Mesendoderm (in vitro differentiated cells): ENCODE results near the gene RPRD1B.

Experiments
- DNase-seq: peaks from one replicate; pipeline ENCODE4 v3.0.0; 2013
- H2AK5ac ChIP-seq: 2 replicates; pipeline ENCODE4 v1.6.1; 2013; ENCODE audit warnings: low read length, inconsistent platforms
- H2BK120ac ChIP-seq: 2 replicates; pipeline ENCODE4 v1.6.1; 2013; ENCODE audit warnings: low read depth, mild to moderate bottlenecking, low read length, moderate library complexity, mixed read lengths
- H2BK15ac ChIP-seq: replicated peaks from 2 replicates; pipeline ENCODE4 v1.6.1; 2013; ENCODE audit warnings: low read depth, mild to moderate bottlenecking, moderate library complexity
- H2BK5ac ChIP-seq: 2 replicates; pipeline ENCODE4 v1.6.1; 2013; ENCODE audit warnings: low read length, inconsistent platforms
- H3K18ac ChIP-seq: 2 replicates; pipeline ENCODE4 v1.6.1; 2013; ENCODE audit warnings: mild to moderate bottlenecking, low read length, mixed read lengths
- H3K23ac ChIP-seq: one replicate; pipeline ENCODE4 v1.6.1; 2013; ENCODE audit warnings: low read length
- H3K27ac ChIP-seq: 2 replicates; pipeline ENCODE4 v1.5.1; 2013; ENCODE audit warnings: low read depth, mild to moderate bottlenecking, inconsistent platforms, low read length, moderate library complexity
- H3K27me3 ChIP-seq: 2 replicates; pipeline ENCODE4 v1.6.1; 2013; ENCODE audit warnings: low read length, control low read depth, mild to moderate bottlenecking, inconsistent platforms; ENCODE audit not compliant: insufficient read depth, poor library complexity
- H3K36me3 ChIP-seq: 2 replicates; pipeline ENCODE4 v1.6.1; 2013; ENCODE audit warnings: low read length, inconsistent platforms; ENCODE audit not compliant: control insufficient read depth, insufficient read depth
- H3K4ac ChIP-seq: one replicate; pipeline ENCODE4 v1.6.1; 2013; ENCODE audit warnings: low read depth, mild to moderate bottlenecking, low read length, moderate library complexity
- H3K4me1 ChIP-seq: 2 replicates; pipeline ENCODE4 v1.6.1; 2013; ENCODE audit warnings: low read depth, low read length, inconsistent platforms; ENCODE audit not compliant: control insufficient read depth
- H3K4me2 ChIP-seq: 2 replicates; pipeline ENCODE4 v1.6.1; 2013; ENCODE audit warnings: low read length
- H3K4me3 ChIP-seq: 2 replicates; pipeline ENCODE4 v1.5.1; 2013; ENCODE audit warnings: mild to moderate bottlenecking, low read length
- H3K56ac ChIP-seq: one replicate; pipeline ENCODE4 v1.6.1; 2013; ENCODE audit warnings: low read length
- H3K79me1 ChIP-seq: 2 replicates; pipeline ENCODE4 v1.6.1; 2013; ENCODE audit warnings: low read length, inconsistent platforms
- H3K79me2 ChIP-seq: 2 replicates; pipeline ENCODE4 v1.6.1; 2013; ENCODE audit warnings: mild to moderate bottlenecking, low read length; ENCODE audit not compliant: control insufficient read depth, insufficient read depth
- H3K9ac ChIP-seq: 2 replicates; pipeline ENCODE4 v1.6.1; 2013; ENCODE audit warnings: low read length, inconsistent platforms
- H4K5ac ChIP-seq: one replicate; pipeline ENCODE4 v1.6.1; 2013; ENCODE audit warnings: low read length
- H4K8ac ChIP-seq: one replicate; pipeline ENCODE4 v1.6.1; 2013; ENCODE audit warnings: low read depth, mild to moderate bottlenecking, control low read depth, low read length, moderate library complexity
- WGBS: extraction: QIAGEN DNeasy Blood & Tissue Kit; methylation state at CpG from one replicate; pipeline ENCODE4 v1.1.7; 2013; ENCODE audit warnings: low lambda C conversion rate, missing lambda C conversion rate; ENCODE audit not compliant: insufficient coverage; ENCODE audit errors: extremely low coverage; 5-methylcytosine and 5-hydroxymethylcytosine counted together

The RPRD1B gene

DNA sequence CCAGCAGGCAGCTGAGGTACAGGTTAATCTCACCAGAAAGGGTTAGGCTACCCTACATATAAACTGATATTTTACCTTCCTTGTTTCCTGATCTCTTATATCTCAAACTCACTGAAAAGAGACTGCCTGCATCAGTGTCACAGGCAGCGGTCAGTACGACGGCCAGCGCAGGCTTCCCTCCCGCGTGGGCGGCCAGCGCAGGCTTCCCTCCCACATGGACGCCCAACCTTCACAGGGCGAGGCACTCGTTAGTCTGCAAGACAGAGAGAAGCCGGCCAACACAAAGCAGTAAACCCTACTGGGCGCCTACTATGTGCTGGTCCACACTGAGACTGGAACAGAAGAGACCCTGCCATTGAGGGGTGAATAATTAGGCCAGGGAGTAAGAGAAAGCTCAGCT, 33.3 kb upstream of the RPRD1B start:
- H3K27ac ChIP-seq, result no peak overlapping the region
- peaks cover 14% of the 10 kb centered on the region for H3K36me3 ChIP-seq
- no peak overlapping the region for H3K56ac ChIP-seq
- H3K4me1 ChIP-seq, result no peaks in the 10 kb centered on the region
- H3K79me1 ChIP-seq, result no peaks in the 10 kb centered on the region
- H3K79me2 ChIP-seq, result no peaks in the 10 kb centered on the region
- no peak overlapping the region for H4K8ac ChIP-seq
- no peaks in the 10 kb centered on the region for H3K27me3 ChIP-seq
- H2AK5ac ChIP-seq, result no peak overlapping the region
- no peak overlapping the region for H4K5ac ChIP-seq
- H3K4ac ChIP-seq, result no peak overlapping the region
- no peak overlapping the region for H3K23ac ChIP-seq
- DNase-seq, result no peak
- no peak overlapping the region for H3K9ac ChIP-seq
- H3K18ac ChIP-seq, result no peak overlapping the region
- H2BK120ac ChIP-seq, result no peak overlapping the region
- no peak overlapping the region for H3K4me2 ChIP-seq
- no CpG with 5 or more reads among the region's 13 CpGs for WGBS
- H2BK5ac ChIP-seq, result no peak overlapping the region
- H3K4me3 ChIP-seq, result no peak overlapping the region
- H2BK15ac ChIP-seq, result no peak overlapping the region

DNA sequence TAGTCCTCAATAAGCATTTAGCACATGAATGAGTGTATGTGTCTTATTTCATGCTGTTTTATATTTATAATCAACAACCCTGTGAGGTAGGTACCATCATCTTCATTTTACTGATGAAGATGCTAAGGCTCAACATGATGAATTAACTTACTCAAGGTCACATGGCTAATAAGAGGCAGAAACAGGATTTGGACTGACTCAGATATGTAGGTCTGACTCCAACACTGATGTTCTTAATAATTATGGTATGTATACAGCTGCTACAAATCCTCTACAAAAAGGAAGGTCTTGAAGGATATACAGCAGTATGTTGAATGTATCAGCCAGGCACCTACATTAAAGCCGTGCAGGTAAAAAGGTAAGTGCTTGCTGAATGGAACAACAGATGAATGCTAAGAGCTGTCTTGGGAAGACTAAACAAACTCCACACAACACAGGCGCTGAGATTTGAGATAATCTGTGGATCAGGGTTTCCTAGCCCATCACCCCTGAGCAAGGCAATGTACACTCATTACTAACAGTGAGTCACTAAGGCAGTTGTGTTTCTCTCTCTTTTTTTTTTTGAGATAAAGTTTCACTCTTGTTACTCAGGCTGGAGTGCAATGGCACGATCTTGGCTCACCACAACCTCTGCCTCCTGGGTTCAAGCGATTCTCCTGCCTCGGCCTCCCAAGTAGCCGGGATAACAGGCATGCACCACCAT, 32.2 kb upstream of the RPRD1B start:
- no peak overlapping the region for H3K18ac ChIP-seq
- no peak overlapping the region for H4K8ac ChIP-seq
- no peak overlapping the region for H3K4ac ChIP-seq
- H3K4me3 ChIP-seq, result no peak overlapping the region
- no peak for DNase-seq
- H3K4me1 ChIP-seq, result no peaks in the 10 kb centered on the region
- H3K36me3 ChIP-seq, result peaks cover 13% of the 10 kb centered on the region
- H4K5ac ChIP-seq, result no peak overlapping the region
- no peak overlapping the region for H3K56ac ChIP-seq
- no peak overlapping the region for H3K23ac ChIP-seq
- no peak overlapping the region for H2BK5ac ChIP-seq
- H3K27ac ChIP-seq, result no peak overlapping the region
- no peak overlapping the region for H2BK15ac ChIP-seq
- H2AK5ac ChIP-seq, result no peak overlapping the region
- no peak overlapping the region for H3K9ac ChIP-seq
- no peaks in the 10 kb centered on the region for H3K79me2 ChIP-seq
- H3K4me2 ChIP-seq, result no peak overlapping the region
- no peak overlapping the region for H2BK120ac ChIP-seq
- no peaks in the 10 kb centered on the region for H3K27me3 ChIP-seq
- H3K79me1 ChIP-seq, result no peaks in the 10 kb centered on the region
- WGBS, result no CpG with 5 or more reads among the region's 6 CpGs

DNA sequence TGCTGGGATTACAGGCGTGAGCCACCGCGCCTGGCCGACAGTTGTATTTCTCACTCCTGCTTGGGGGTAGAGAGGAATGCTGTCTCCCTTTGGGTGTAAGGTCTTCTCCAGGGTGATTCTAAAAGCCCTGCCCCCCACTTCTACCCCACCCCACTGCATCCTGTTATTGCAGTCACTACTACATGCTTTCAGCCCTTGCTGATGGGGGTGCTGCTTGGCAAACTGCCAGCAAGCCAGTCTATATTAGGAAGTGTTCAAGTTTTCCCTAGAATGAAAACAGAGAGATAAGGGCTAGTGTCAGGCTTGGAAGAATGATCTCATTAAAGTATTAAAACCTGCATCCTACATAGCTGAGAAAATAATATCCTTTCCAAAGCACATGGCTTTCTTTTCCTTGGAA, 31.6 kb upstream of the RPRD1B start:
- no peak overlapping the region for H2AK5ac ChIP-seq
- H3K4ac ChIP-seq, result no peak overlapping the region
- H3K23ac ChIP-seq, result no peak overlapping the region
- no peak overlapping the region for H2BK120ac ChIP-seq
- H4K8ac ChIP-seq, result no peak overlapping the region
- H3K36me3 ChIP-seq, result peaks cover 13% of the 10 kb centered on the region
- H3K56ac ChIP-seq, result no peak overlapping the region
- no peak overlapping the region for H3K4me2 ChIP-seq
- no peak overlapping the region for H2BK15ac ChIP-seq
- H3K79me2 ChIP-seq, result no peaks in the 10 kb centered on the region
- no peak overlapping the region for H3K4me3 ChIP-seq
- H3K79me1 ChIP-seq, result no peaks in the 10 kb centered on the region
- H3K18ac ChIP-seq, result no peak overlapping the region
- DNase-seq, result no peak
- no peak overlapping the region for H3K27ac ChIP-seq
- no peak overlapping the region for H2BK5ac ChIP-seq
- H4K5ac ChIP-seq, result no peak overlapping the region
- H3K4me1 ChIP-seq, result no peaks in the 10 kb centered on the region
- no CpG with 5 or more reads among the region's 4 CpGs for WGBS
- H3K27me3 ChIP-seq, result no peaks in the 10 kb centered on the region
- no peak overlapping the region for H3K9ac ChIP-seq

DNA sequence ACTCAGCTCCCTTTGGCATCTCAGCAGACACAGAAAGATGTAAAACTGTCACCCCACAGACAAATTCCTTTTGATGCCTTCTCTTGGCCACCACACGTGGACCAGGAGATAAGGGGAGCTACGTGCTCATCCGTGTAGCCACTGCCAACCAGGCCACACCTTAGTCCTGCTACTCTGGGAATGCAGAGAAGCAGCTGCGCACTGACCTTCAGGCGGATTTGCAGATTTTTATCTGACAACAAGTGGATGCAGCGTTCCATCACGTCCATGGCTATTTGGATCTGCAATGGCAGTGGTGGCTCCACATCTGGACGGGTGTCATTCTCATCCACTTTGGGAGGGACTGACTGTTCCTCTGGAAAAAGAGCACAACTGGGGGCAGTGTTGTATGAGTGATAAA, 31.1 kb upstream of the RPRD1B start:
- no peak for DNase-seq
- H4K5ac ChIP-seq, result no peak overlapping the region
- H3K56ac ChIP-seq, result no peak overlapping the region
- no peak overlapping the region for H2BK5ac ChIP-seq
- WGBS, result no CpG with 5 or more reads among the region's 8 CpGs
- no peak overlapping the region for H3K9ac ChIP-seq
- no peak overlapping the region for H3K4me2 ChIP-seq
- H3K4me1 ChIP-seq, result no peaks in the 10 kb centered on the region
- H3K18ac ChIP-seq, result no peak overlapping the region
- no peak overlapping the region for H3K4ac ChIP-seq
- H3K4me3 ChIP-seq, result no peak overlapping the region
- H3K79me2 ChIP-seq, result no peaks in the 10 kb centered on the region
- H3K27ac ChIP-seq, result no peak overlapping the region
- peaks cover 13% of the 10 kb centered on the region for H3K36me3 ChIP-seq
- no peak overlapping the region for H3K23ac ChIP-seq
- no peak overlapping the region for H2BK15ac ChIP-seq
- no peak overlapping the region for H2BK120ac ChIP-seq
- H3K27me3 ChIP-seq, result no peaks in the 10 kb centered on the region
- no peaks in the 10 kb centered on the region for H3K79me1 ChIP-seq
- no peak overlapping the region for H4K8ac ChIP-seq
- no peak overlapping the region for H2AK5ac ChIP-seq

DNA sequence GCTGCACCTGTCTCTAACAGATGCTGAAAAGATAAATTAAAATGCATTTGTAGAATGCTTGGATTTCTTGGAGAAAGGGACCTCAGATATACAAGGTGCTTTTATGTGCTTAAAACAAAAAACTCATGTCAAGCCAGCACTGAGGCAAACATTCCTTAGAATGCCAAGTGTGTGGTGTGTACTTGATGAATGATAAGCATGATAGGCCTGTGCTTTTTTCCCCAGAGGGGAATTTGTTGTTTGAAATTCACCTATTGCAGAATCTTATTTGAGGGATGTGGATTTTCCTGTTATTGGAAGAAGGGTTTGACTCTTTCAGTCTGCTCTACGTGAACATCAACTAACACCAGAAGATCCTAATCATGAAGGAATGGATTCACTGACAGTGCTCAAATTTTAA, 29.1 kb upstream of the RPRD1B start:
- no peaks in the 10 kb centered on the region for H3K4me1 ChIP-seq
- no peak overlapping the region for H3K9ac ChIP-seq
- no peak overlapping the region for H3K56ac ChIP-seq
- no peak overlapping the region for H4K8ac ChIP-seq
- H3K4ac ChIP-seq, result no peak overlapping the region
- H2AK5ac ChIP-seq, result no peak overlapping the region
- H3K4me2 ChIP-seq, result no peak overlapping the region
- H2BK5ac ChIP-seq, result no peak overlapping the region
- no CpG with 5 or more reads among the region's 1 CpG for WGBS
- DNase-seq, result no peak
- H2BK15ac ChIP-seq, result no peak overlapping the region
- no peak overlapping the region for H3K27ac ChIP-seq
- H3K79me1 ChIP-seq, result no peaks in the 10 kb centered on the region
- no peak overlapping the region for H4K5ac ChIP-seq
- H3K23ac ChIP-seq, result no peak overlapping the region
- H3K4me3 ChIP-seq, result no peak overlapping the region
- no peak overlapping the region for H3K18ac ChIP-seq
- no peak overlapping the region for H2BK120ac ChIP-seq
- no peaks in the 10 kb centered on the region for H3K79me2 ChIP-seq
- no peaks in the 10 kb centered on the region for H3K27me3 ChIP-seq
- peaks cover 11% of the 10 kb centered on the region for H3K36me3 ChIP-seq

DNA sequence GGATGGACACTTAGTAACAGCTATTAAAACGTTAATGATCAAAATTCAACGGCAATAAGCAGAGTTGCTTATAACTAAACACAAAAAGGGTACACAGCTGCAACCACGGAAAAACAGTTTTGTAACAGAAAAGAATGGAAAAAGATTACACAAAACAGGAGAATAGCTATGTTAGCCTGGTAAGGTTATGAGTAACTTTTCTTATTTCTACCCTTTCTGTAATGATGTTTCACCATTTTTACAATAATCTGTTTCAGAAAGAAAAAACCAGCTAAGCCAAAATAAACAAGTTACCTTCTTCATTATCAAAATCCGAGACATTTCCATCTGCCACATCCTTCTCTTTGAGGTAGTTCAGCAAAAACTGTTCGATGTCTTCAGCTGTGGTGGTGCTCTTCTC, 27.6 kb upstream of the RPRD1B start:
- no CpG with 5 or more reads among the region's 5 CpGs for WGBS
- peaks cover 4% of the 10 kb centered on the region for H3K79me1 ChIP-seq
- no peaks in the 10 kb centered on the region for H3K27me3 ChIP-seq
- no peak overlapping the region for H3K4me3 ChIP-seq
- H3K18ac ChIP-seq, result no peak overlapping the region
- H2AK5ac ChIP-seq, result no peak overlapping the region
- H3K9ac ChIP-seq, result no peak overlapping the region
- H2BK120ac ChIP-seq, result no peak overlapping the region
- H4K8ac ChIP-seq, result no peak overlapping the region
- H3K36me3 ChIP-seq, result peaks cover 5% of the 10 kb centered on the region
- no peaks in the 10 kb centered on the region for H3K79me2 ChIP-seq
- H3K23ac ChIP-seq, result no peak overlapping the region
- H2BK15ac ChIP-seq, result no peak overlapping the region
- DNase-seq, result no peak
- H4K5ac ChIP-seq, result no peak overlapping the region
- no peak overlapping the region for H2BK5ac ChIP-seq
- no peak overlapping the region for H3K4ac ChIP-seq
- no peak overlapping the region for H3K56ac ChIP-seq
- no peaks in the 10 kb centered on the region for H3K4me1 ChIP-seq
- H3K4me2 ChIP-seq, result no peak overlapping the region
- H3K27ac ChIP-seq, result no peak overlapping the region
